ENCODE measurements around the gene FAAP20. TPM values are rescaled to one million over a fixed set of nuclear protein-coding genes. Genes with fewer than 3 reads are reported as not detected.
A peak's percentile ranks its signal among the peaks of the same experiment; 100 is the strongest.

Gene FAAP20
- total and polyA plus RNA-seq, 3 donors from 2014 or later, result 65.5 to 72.6 (median 72.0) TPM

DNA sequence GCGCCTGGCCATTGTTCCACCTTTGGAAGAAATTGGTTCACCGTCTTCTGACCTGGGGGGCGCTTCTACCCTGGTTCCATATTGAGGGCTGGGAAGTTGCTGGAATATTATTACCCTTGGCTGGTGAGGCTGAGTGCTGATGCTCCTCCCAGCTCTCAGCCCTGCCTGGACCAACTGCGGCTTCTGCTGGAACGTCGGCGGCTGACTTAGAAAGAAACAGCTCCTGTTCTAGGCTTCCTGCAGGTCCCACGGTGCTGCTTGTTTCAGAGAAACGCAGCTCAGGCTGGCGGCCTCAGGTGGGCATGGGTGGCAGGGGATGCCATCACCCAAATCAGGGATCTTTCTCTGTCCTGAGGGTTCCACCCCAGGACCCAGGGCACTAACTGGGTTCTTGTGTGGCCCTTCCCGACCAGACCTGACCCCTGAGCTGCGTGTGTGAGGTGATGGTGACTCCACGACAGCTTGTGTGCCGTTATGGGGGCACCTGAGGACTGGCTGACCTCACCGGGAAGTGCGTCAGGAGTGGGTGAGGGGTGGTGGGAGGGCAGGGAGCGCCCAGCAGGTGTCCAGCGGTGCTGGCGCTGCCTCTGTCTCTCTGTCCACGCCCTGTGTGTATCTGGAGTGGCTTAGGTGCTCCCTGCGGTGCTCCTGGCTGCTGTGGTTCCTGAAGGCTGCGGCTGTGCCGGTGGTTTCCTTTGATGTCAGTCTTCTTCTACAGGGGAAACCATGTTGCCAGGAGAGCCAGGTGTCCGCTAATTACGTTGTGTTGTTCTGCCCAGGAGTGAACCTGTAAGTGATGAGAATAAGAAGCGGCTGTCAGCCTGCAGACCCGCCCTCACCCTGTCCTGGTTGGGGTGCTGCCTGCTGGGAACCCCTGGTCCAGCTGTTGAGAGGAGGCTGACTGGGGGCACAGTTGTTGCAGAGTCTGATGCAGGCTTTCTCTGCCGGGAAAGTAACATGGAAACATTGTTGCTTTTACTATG is 42.4 kb upstream of the FAAP20 start:
- intact Hi-C loops (cut with DNase I; ENCODE audit: low total_unique reads), result no loop called here
- no peaks in the 10 kb centered on the region for H3K36me3 ChIP-seq (ENCODE audit: low read depth, missing control alignments)
- peak; percentile 57 for DNase-seq
- 55 to 69% methylated on average over 21 to 28 of the region's 28 CpGs for WGBS, 2 donors
- no peaks in the 10 kb centered on the region for H3K9me3 ChIP-seq
- no peak for TF ChIP-seq POLR2A (IDR thresholded peaks at IDR 0.05)
- TF ChIP-seq, protein P1, sequence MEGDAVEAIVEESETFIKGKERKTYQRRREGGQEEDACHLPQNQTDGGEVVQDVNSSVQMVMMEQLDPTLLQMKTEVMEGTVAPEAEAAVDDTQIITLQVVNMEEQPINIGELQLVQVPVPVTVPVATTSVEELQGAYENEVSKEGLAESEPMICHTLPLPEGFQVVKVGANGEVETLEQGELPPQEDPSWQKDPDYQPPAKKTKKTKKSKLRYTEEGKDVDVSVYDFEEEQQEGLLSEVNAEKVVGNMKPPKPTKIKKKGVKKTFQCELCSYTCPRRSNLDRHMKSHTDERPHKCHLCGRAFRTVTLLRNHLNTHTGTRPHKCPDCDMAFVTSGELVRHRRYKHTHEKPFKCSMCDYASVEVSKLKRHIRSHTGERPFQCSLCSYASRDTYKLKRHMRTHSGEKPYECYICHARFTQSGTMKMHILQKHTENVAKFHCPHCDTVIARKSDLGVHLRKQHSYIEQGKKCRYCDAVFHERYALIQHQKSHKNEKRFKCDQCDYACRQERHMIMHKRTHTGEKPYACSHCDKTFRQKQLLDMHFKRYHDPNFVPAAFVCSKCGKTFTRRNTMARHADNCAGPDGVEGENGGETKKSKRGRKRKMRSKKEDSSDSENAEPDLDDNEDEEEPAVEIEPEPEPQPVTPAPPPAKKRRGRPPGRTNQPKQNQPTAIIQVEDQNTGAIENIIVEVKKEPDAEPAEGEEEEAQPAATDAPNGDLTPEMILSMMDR (IDR thresholded peaks at IDR 0.05), result no peak
- no peaks in the 10 kb centered on the region for H3K27me3 ChIP-seq
- H3K4me3 ChIP-seq, result no peak overlapping the region
- peak overlapping the region; percentile 48 to 83 for H3K27ac ChIP-seq
- peaks cover 88% of the 10 kb centered on the region for H3K4me1 ChIP-seq

DNA sequence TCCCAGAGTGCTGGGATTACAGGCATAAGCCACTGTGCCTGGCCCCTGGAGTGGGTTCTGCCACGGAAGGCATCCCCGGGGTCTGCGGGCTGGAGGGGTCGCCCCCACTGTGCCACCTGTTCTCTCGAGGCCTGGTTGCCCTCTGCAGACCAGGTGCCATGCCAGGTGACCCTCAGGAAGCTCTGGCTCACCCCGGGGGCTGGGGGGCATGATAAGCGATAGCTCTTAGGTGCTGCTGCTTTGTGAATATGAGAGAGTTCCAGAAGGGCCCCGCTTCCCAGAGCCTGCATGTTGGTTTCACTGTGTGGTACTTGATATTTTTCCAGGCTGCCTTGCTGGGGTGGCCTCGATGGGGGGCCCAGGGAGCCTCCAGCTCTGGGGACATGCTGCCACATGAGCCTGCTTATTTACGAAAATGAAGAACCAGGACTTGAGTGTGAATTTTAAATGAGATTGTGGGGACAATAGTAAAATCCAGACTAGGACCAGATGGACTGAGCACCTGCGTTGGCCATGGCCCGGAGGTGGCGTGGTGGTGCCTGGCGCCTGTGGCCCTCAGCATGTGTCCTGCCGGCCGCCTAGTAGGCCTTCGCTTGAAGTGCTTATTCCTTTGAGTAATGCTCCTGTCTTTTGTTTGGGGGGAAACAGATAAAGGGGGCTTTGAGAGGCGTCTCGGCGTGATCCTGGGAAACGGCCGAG is 40.9 kb upstream of the FAAP20 start:
- DNase-seq, result no peak
- peak overlapping the region; percentile 75 to 81 for H3K27ac ChIP-seq
- intact Hi-C loops (cut with DNase I; ENCODE audit: low total_unique reads), result no loop called here
- H3K4me3 ChIP-seq, result no peak overlapping the region
- peaks cover 94% of the 10 kb centered on the region for H3K4me1 ChIP-seq
- 80 to 86% methylated on average over 15 to 22 of the region's 22 CpGs for WGBS, 2 donors
- TF ChIP-seq, protein P1 (IDR thresholded peaks at IDR 0.05), result no peak
- TF ChIP-seq POLR2A (IDR thresholded peaks at IDR 0.05), result no peak
- no peaks in the 10 kb centered on the region for H3K36me3 ChIP-seq (ENCODE audit: low read depth, missing control alignments)
- no peaks in the 10 kb centered on the region for H3K27me3 ChIP-seq
- H3K9me3 ChIP-seq, result no peaks in the 10 kb centered on the region

DNA sequence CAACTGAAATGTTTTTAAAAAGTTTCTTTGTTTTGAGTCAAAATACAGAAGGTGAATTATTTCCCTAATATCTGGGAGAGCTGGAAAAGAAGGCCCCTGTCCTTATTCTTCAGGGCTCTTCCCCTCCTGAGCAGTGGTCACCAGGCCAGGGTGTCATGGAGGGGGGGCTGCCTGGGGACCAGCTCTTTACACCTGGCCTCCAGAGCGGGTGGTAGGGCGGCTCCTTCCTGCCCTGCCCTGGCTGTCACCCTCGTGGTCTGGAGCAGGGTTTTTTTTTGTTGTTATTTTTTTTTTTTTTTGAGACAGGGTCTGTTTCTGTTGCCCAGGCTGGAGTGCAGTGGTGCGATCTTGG is 40.2 kb upstream of the FAAP20 start:
- no peaks in the 10 kb centered on the region for H3K27me3 ChIP-seq
- 42 to 59% methylated on average over 4 of the region's 4 CpGs for WGBS, 2 donors
- TF ChIP-seq POLR2A (IDR thresholded peaks at IDR 0.05), result no peak
- TF ChIP-seq, protein P1 (IDR thresholded peaks at IDR 0.05), result no peak
- H3K9me3 ChIP-seq, result no peaks in the 10 kb centered on the region
- H3K4me3 ChIP-seq, result no peak overlapping the region
- H3K36me3 ChIP-seq (ENCODE audit: low read depth, missing control alignments), result no peaks in the 10 kb centered on the region
- intact Hi-C loops (cut with DNase I; ENCODE audit: low total_unique reads), result loop anchor here (5.0 kb wide), 1 partner anchor 73 kb away; no protein-coding TSS in a partner anchor
- peaks cover 94% of the 10 kb centered on the region for H3K4me1 ChIP-seq
- peak overlapping the region; percentile 75 to 81 for H3K27ac ChIP-seq
- no peak for DNase-seq

DNA sequence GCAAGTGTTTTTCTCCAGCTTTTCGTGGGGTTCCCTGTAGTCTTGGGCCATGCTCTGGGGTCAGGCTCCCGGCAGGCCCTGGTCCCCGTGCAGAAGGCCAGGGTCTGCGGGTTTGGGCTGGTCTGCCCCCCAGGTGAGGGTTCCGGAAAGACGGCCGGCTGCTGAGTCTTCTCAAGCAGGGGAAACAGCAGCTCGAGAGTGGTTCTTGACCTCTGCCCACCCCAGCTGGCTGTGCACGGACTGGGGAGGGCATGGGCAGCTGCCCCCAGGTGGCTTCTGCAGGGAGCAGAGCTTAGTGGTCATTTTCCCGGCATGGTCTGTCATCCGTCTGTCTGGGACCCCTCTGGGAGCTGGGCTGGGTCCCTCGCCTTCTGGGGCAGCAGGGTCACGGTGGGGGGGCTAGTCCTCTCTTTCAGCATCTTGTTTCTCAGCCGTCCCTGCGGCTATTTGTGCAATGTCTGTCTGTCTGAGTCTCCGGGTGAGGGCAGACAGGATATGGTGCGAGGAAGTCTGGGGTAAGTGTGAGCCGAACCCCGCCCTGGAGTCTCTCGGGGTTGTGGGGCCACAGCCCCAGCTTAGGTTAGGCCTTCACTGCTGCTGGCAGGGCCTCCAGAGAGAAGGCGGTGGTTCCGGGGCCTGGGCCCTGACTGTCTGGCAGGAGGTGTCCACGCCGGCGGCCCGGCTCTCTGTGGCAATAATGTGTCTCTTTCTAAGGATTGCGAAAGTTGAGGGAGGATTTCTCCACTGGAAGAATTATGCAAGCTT is 39.6 kb upstream of the FAAP20 start:
- Histone ChIP-seq H3K4me1 (peaks cover 93% of the 10 kb centered on the region), H3K27me3 (no peaks in the 10 kb centered on the region), H3K4me3 (no peak overlapping the region), H3K36me3 (ENCODE audit: low read depth, missing control alignments) (no peaks in the 10 kb centered on the region), H3K27ac (peak overlapping the region; percentile 75 to 81), H3K9me3 (no peaks in the 10 kb centered on the region)
- no peak for TF ChIP-seq POLR2A (IDR thresholded peaks at IDR 0.05)
- TF ChIP-seq, protein P1 (IDR thresholded peaks at IDR 0.05), result no peak
- WGBS, 2 donors, result 19 to 30% methylated on average over 12 to 27 of the region's 27 CpGs
- DNase-seq, result peak; percentile 94
- intact Hi-C loops (cut with DNase I; ENCODE audit: low total_unique reads), result loop anchor here (5.0 kb wide), 1 partner anchor 73 kb away; no protein-coding TSS in a partner anchor

All from testis (tissue), 3 donors.